GM19239 (cell line): ENCODE measurements around the gene TK1.
"Not testable (repeated sequence)": the region's sequence is repeated elsewhere in the genome, so short reads cannot be mapped to it uniquely, and the experiment has no call there.

Experiments used
- DNase-seq: peaks from one replicate; pipeline ENCODE4 v3.0.0; 2011; ENCODE audit warnings: low spot score; ENCODE audit not compliant: insufficient read length
- FAIRE-seq: peaks from 2 replicates; lab custom pipeline; 2011; peaks lifted over from hg19 to GRCh38; lab: Jason Lieb, UNC

Gene TK1

DNA sequence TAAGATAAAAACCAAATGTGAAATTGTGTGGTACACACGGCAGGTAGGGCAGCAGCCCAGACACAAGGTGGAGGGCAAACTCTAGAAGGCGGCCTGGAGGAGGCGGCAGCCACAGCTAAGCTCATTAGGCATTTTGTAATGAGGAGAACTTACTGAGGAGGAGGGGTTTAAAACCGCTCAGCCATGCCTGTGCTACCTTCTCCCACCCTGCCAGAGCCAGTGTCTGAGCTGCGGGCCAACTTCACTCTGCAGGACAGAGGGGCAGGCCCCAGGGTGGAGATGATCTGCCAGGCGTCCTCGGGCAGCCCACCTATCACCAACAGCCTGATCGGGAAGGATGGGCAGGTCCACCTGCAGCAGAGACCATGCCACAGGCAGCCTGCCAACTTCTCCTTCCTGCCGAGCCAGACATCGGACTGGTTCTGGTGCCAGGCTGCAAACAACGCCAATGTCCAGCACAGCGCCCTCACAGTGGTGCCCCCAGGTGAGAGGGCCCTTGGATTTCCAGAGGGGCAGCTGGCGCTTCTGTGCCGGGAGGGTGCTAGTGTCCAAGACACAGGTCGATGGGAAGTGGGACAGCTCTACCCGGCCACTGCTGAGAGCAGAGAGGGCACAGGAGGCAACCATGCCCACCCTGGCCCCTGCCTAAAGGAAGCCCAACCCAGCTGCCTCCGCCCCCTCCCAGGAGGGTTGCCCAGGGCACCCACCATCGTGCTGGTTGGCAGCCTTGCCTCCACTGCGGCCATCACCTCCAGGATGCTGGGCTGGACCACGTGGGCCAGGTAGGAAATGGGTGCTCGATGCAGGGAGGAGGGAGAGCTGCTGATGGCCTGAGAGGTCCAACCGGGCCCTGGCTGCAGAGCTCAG is 22.7 kb downstream of the TK1 start:
- DNase-seq (no peak), FAIRE-seq (no peak)

- FAIRE-seq: peak; percentile 98
Measured at GRCh38 chr17:78159575-78160158, 27.2 kb downstream of the TK1 start.

DNA sequence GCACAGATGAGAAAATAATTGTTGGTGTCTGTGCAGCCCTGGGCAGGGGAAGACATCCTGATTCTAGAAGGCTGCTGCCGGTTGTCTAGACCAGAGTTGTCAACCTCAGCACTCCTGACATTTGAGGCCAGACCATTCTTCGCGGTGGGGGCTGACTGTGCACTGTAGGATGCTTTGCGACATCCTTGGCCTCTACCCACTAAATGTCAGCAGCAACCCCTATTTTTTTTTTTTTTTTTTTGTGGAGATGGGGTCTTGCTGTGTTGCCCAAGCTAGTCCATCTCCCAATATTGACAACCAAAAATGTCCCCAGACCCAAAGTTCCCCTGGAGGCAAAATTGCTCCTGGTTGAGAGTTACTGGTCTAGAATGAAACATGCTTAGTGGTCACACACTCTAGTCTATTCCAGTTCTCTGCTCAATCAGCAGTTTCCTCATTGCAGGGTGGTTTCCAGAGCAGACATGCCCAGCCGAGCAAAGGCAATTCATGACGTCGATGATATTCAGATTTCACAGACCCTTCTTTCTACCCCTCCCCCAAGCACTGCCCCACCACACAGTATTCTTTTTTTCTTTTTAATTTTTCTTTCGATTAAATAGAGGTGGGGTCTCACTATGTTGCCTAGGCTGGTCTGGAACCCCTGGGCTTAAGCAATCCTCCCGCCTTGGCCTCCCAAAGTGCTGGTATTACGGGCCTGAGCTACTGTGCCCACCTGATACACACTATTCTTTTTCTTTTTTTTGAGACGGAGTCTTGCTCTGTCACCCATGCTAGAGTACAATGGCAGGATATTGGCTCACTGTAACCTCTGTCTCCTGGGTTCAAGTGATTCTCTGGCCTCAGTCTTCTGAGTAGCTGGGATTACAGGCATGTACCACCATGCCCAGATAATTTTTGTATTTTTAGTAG is 31.7 kb downstream of the TK1 start:
- FAIRE-seq (peak; percentile 95), DNase-seq (no peak)

More at GRCh38 chr17:78159575-78160158, 27.2 kb downstream of the TK1 start:
- DNase-seq: no peak

- no peak for DNase-seq
- FAIRE-seq: peak; percentile 59
Measured at GRCh38 chr17:78151514-78152008, 35.3 kb downstream of the TK1 start.

DNA sequence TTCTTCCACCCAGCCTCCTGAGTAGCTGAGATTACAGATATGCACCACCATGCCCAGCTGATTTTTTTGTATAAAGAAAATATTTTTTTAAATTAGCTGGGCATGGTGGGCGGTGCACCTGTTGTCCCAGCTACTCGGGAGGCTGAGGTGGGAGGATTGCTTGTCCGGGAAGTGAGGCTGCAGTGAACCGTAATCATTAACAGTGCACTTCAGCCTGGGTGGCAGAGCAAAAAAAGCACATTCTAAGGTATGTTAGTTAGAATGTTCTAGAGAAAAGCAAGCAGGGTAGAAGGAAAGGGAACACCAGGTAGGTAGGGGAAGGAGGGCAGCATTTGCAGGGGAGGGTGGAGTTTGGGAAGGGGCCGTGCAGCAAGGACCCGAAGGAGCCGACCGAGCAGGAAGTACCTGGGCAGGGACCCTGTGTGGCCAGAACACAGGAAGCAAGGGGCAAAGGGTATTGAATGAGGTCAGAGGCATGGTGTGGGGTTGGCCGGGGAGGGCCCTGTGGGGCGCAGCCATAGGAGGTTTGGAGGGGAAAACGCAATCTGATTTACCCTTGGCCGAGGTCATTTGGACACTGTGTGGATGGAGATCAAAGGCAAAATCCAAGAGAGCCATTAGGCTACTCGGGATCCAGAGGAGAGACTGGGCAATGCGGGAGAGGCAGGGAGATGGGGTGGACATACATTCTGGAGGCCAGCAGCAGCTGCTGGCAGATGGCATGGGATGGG is 38.4 kb downstream of the TK1 start:
- FAIRE-seq: peak; percentile 70

GRCh38 chr17:78147315-78147998 is 39.4 kb downstream of the TK1 start:
- DNase-seq: no peak
- peak; percentile 90 for FAIRE-seq

More for the DNA sequence above, 38.4 kb downstream of the TK1 start:
- no peak for DNase-seq

DNA sequence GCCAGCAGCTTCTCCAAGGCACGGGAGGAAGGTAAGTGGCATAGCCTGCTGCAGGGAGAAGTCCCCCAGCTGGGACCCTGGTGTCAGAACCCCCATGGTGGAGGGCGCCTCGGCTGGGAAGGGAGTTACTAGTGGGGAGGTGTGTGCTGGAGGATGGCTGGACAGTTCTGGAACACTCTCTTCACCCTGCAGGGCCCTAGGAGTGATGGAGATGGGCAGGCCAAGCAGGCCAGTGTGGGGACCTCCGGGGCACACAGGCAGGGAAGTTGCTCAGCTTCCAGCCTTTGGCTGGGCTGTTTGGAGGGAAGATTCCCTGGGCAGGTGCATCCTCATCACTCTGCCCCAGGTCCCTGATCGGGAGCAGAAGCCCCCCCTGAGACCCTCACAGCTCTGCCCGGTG is 40.0 kb downstream of the TK1 start:
- DNase-seq (no peak), FAIRE-seq (no peak)

- no peak for FAIRE-seq
- DNase-seq: no peak
Measured at GRCh38 chr17:78146471-78146869, 40.4 kb downstream of the TK1 start.

DNA sequence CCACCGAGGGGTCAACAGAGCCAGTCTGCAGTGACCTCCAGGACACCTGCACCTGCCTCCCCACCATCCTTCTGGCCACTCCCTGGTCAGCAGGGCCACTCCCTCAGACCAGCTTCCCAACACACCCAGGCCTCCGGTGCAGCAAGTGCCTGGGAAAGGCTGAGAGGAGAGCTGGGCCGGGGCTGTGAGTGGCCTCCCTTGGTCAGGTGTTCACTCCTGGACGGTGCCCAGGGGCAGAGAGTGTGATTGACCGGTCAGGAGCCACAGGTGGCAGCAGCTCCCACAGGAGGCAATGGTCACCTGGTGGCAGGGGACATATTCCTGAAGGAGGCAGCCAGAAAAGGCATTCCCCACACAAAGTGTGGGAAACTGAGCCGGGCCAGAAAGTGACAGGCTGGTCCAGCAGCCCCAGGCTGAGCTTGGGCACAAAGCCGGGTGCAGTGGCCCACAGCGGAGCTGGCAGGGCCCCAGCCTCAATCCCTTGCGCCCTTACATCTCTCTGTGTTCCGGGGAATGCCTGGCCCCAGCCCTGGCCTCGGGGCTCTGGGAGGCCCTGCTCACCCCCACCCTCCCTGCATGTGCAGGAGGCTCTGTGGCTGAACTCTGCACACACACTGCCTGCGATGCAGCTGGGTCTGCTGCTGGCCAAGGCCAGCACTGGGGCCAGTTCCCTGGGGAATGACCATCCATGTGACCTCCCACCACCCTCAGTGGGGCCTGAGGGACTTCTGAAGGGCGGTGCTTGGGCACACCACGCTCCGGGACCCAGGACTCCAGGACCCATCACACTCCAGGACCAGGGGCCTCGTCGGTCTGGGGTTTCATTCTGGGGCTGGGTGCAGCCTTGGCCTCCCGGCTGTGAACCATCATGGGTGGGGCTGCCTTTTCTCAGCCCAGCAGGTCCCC is 41.9 kb downstream of the TK1 start:
- DNase-seq (no peak), FAIRE-seq (no peak)

DNA sequence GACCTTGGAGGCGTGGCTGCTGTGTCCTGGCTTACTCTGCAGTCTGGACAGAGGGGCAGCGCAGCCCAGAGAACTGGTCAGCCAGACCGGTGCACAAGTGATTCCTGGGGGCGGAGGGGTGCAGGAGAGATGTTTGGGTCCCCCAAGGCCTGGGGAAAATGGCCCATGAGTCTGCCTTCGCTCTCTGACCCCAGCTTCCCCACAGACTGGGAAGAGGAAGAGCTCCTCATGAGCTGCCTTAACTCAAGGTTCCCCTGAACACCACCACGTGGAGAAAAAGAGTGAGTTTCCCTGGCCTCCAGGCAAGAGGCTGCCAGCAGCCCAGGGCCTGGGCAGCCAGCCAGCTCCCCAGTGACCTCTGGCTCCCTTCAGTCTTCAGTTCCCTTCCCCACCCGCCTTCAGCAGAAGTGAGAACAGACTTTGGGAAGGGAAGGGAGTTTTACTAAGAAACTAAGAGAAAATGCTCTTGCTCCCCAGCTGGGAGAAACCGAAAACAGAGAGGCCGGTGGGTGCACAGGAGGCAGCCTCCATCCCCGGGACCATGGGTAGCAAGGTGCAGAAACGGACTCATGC is 42.6 kb downstream of the TK1 start:
- peak; percentile 72 for FAIRE-seq
- no peak for DNase-seq

- DNase-seq: no peak
- no peak for FAIRE-seq
Measured at GRCh38 chr17:78143214-78144146, 43.4 kb downstream of the TK1 start.

DNA sequence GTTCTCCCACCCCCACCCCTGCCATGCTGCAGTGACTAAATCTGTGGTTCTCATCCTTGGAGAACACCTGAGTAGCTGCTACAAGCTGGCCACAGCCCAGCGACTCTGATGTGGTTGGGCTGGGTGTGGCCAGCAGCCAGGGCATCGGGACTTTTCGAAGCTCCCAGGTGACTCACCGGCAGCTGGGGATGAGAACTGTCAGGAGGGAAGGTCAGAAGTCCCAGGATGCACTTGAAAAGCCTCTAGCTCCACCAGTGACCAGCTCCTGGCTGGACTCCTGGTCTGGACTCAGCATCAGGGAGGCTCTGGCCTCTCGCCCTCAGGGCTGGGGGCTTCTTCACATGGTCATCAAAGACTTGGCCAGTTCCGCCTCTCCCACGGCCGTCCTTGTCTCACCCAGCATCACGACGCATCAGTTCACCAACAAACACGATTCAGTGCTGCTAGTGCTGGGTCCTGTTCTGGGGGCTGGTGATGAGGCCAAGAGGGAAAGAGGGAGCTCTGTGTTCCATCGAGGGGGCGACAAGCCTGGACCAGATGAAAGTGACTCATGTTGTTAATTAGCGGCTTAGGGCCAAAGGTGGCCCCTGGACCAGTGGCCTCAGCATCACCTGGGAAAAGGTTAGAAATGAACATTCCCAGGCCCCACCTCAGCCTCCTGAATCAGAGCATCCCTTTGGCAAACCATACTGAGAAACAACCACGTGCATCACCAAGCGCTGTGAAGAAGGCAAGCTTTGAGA is 44.6 kb downstream of the TK1 start:
- DNase-seq (no peak), FAIRE-seq (no peak)

- no peak for DNase-seq
- FAIRE-seq: no peak
Measured at GRCh38 chr17:78141437-78142118, 45.3 kb downstream of the TK1 start.

DNA sequence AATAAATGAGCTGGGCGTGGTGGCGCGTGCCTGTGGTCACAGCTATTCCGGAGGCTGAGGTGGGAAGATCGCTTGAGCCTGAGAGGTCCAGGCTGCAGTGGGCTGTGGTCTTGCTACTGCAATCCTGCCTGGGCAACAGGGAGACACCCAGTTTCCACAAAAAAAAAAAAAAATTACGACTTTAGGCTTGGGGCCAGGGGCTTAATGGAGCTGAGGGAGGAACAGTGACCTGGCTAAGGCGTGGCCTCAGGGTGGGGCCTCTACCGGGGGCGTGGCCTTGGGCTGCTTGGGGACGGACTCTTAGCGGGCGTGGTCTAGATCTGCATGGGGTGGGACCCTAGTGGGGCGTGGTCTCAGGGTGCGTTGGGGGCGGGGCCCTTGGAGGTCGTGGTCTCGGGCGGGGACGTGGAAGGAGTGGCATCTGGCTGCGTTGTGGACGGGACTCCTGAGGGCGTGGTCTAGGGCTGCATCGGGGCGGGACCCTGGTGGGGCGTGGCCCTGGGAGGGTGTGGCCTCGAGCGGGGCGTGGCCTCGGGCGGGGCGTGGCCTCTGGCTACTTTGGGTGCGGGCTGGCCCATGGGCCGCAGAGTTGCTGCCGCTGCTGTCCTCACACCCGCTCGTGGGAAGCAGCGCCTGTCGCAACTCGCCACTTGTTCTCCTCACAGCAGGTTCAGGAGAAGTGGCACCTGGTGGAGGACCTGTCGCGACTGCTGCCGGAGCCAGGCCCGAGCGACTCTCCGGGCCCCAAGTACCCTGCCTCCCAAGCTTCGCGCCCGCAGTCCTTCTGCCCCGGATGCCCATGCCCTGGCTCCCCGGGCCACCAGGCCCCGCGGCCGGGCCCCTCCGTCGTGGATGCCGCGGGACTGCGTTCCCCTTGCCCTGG is 46.4 kb downstream of the TK1 start:
- FAIRE-seq (peak; percentile 94), DNase-seq (peak; percentile 76)

- DNase-seq, FAIRE-seq: not testable (repeated sequence)
Measured at GRCh38 chr17:78139861-78140168, 47.0 kb downstream of the TK1 start.
